Activated CD8-positive, alpha-beta T cell treated with anti-CD3 and anti-CD28 coated beads for 36 hours (primary cell): Measurements from ENCODE around the gene ALOX15B. TPM values are rescaled to one million over a fixed set of nuclear protein-coding genes. Genes with fewer than 3 reads are reported as not detected.

Experiments used
- ATAC-seq: fragments of 200-7000 bp; cut with Tn5 transposase; one replicate; pipeline ENCODE4 v1.10.0; 2021; ENCODE audit warnings: mild to moderate bottlenecking, moderate library complexity
- CTCF ChIA-PET: fragments of 350-600 bp; sonication (Branson Sonifier 250); formaldehyde crosslinking; loops from one replicate; lab custom pipeline; 2021; ENCODE audit warnings: antibody characterized with exemption; lab: Charles Lee
- POLR2A ChIA-PET: fragments of 350-600 bp; sonication (Branson Sonifier 250); formaldehyde crosslinking; loops from one replicate; lab custom pipeline; 2021; ENCODE audit warnings: antibody characterized with exemption; lab: Charles Lee
- DNase-seq: peaks from one replicate; pipeline ENCODE4 v3.0.0-alpha.2; 2020
- H3K27ac Mint-ChIP-seq: one replicate; pipeline ENCODE4 v1.8.0; 2021; ENCODE audit warnings: mild to moderate bottlenecking, mixed read lengths
- H3K27me3 Mint-ChIP-seq: one replicate; pipeline ENCODE4 v1.8.0; 2021; ENCODE audit warnings: mixed read lengths
- H3K36me3 Mint-ChIP-seq: one replicate; pipeline ENCODE4 v1.8.0; 2021; ENCODE audit warnings: low read depth, mixed read lengths
- H3K4me1 Mint-ChIP-seq: one replicate; pipeline ENCODE4 v1.8.0; 2021; ENCODE audit warnings: low read depth, mixed read lengths
- H3K4me3 Mint-ChIP-seq: one replicate; pipeline ENCODE4 v1.8.0; 2021; ENCODE audit warnings: mild to moderate bottlenecking, moderate library complexity, mixed read lengths
- H3K9me3 Mint-ChIP-seq: one replicate; pipeline ENCODE4 v1.8.0; 2021; ENCODE audit warnings: mixed read lengths
- intact Hi-C: fragments of 100-400 bp; cut with micrococcal nuclease; formaldehyde crosslinking; loops from one replicate; pipeline ENCODE4 v1.10.0; 2022
- total RNA-seq, 2 experiments: library from RNA; stranded (reverse); gene quantifications; one replicate each; pipeline ENCODE4 v1.2.3, GENCODE V29; 2021
- TF ChIP-seq, protein P1 (sequence below): fragments of 200-600 bp; IDR thresholded peaks from one replicate; pipeline ENCODE4 v1.8.0; 2022; ENCODE audit warnings: antibody characterized with exemption, mild to moderate bottlenecking

ALOX15B gene
- total RNA-seq, 2 experiments from 2014 or later, result 0.16 TPM; not detected in 1

DNA sequence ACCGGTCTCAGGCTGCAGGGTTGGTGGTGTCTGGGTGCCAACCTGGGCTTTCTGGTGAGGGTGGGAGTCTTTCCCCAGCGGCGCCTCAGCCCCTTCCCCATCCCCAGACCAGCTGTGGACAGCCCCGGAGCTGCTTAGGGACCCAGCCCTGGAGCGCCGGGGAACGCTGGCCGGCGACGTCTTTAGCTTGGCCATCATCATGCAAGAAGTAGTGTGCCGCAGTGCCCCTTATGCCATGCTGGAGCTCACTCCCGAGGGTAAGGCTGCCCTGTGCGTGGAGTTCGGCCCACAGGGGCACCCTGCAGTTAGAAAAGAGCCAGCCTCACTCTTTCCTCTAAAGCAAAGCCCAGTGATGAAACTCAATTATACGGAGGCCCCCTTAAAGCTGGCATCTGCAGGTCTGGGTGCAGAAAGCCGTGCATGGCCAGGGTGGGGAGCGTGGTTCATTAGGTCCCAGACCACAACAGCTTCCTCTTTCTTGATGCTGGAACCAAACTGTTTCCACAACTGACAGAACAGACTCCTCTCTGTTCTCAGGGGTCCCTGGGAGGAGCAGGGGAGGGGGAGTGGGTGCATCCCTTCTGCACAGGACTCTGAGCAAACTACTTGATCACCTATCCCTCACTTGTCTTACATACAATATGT, 25.7 kb upstream of the ALOX15B start:
- no peak overlapping the region for H3K27ac Mint-ChIP-seq
- TF ChIP-seq, protein P1, sequence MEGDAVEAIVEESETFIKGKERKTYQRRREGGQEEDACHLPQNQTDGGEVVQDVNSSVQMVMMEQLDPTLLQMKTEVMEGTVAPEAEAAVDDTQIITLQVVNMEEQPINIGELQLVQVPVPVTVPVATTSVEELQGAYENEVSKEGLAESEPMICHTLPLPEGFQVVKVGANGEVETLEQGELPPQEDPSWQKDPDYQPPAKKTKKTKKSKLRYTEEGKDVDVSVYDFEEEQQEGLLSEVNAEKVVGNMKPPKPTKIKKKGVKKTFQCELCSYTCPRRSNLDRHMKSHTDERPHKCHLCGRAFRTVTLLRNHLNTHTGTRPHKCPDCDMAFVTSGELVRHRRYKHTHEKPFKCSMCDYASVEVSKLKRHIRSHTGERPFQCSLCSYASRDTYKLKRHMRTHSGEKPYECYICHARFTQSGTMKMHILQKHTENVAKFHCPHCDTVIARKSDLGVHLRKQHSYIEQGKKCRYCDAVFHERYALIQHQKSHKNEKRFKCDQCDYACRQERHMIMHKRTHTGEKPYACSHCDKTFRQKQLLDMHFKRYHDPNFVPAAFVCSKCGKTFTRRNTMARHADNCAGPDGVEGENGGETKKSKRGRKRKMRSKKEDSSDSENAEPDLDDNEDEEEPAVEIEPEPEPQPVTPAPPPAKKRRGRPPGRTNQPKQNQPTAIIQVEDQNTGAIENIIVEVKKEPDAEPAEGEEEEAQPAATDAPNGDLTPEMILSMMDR, result no peak
- H3K27me3 Mint-ChIP-seq, result peaks cover 7% of the 10 kb centered on the region
- intact Hi-C loops, result no loop called here
- no peak overlapping the region for H3K4me3 Mint-ChIP-seq
- no peaks in the 10 kb centered on the region for H3K9me3 Mint-ChIP-seq
- ChIA-PET CTCF (interaction anchor here (1.1 to 7.1 kb wide), 2 partner anchors 16 to 28 kb away, joined by 3 to 65 read pairs; no protein-coding TSS in a partner anchor), POLR2A (interaction anchor here (0.9 kb wide), 1 partner anchor 12 kb away, joined by 3 read pairs; no protein-coding TSS in a partner anchor)
- H3K4me1 Mint-ChIP-seq, result peaks cover 5% of the 10 kb centered on the region
- no peak for DNase-seq
- no peak for ATAC-seq
- H3K36me3 Mint-ChIP-seq, result no peaks in the 10 kb centered on the region

DNA sequence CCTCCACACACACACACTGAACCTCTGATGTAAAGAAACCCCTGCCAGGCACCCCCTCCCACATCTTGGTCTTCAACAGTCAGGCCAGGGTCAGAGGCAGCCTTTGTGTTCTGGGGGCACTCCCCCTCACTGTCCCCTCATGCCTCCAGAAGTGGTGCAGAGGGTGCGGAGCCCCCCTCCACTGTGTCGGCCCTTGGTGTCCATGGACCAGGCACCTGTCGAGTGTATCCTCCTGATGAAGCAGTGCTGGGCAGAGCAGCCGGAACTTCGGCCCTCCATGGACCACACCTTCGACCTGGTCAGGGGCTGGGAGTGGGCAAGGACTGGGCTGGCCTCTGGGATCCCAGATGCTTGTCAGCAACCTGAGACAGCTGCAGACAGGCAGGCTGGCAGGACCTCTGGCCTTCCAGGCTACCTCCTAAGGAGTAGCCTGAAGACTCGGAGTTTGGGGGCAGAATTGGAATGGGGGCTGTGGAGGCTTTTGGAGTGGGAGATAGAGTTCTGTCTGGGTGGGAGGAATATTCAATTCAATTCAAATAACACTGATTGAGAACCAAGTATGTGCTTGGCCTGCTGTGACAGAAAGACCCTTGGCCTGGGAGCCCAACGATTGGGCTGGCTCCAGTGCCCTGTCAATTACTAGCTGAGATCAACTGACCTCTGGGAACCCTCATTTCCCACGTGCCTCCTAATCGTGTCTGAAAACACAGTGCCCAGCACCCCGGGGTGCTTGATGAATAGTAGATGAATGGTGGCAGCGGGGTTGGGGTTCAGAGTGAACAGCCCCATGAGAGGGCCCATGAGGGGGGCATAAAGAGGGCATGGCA, 24.9 kb upstream of the ALOX15B start:
- no peak overlapping the region for H3K27ac Mint-ChIP-seq
- no peak overlapping the region for H3K4me3 Mint-ChIP-seq
- ChIA-PET CTCF (interaction anchor here (1.4 to 7.1 kb wide), 2 partner anchors 10 to 27 kb away, joined by 4 to 65 read pairs; no protein-coding TSS in a partner anchor), POLR2A (interaction anchor here (0.6 to 1.0 kb wide), 3 partner anchors 11 to 327 kb away, joined by 3 read pairs; no protein-coding TSS in a partner anchor)
- DNase-seq (no peak), ATAC-seq (no peak)
- H3K27me3 Mint-ChIP-seq, result peaks cover 8% of the 10 kb centered on the region
- no peaks in the 10 kb centered on the region for H3K9me3 Mint-ChIP-seq
- intact Hi-C loops, result no loop called here
- no peaks in the 10 kb centered on the region for H3K36me3 Mint-ChIP-seq
- H3K4me1 Mint-ChIP-seq, result peaks cover 9% of the 10 kb centered on the region
- TF ChIP-seq, protein P1, result no peak

DNA sequence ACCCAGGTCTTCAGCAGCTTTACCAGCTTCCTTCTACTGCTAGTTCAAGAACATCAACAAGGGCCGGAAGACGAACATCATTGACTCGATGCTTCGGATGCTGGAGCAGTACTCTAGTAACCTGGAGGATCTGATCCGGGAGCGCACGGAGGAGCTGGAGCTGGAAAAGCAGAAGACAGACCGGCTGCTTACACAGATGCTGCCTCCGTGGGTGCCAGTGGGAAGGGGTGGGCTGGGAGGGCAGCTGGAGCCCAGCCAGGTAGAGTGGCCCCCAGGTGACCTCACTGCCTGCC, 24.4 kb upstream of the ALOX15B start:
- ChIA-PET CTCF (interaction anchor here (1.4 to 7.1 kb wide), 2 partner anchors 10 to 26 kb away, joined by 4 to 65 read pairs; no protein-coding TSS in a partner anchor), POLR2A (interaction anchor here (0.6 to 1.0 kb wide), 3 partner anchors 11 to 328 kb away, joined by 3 read pairs; no protein-coding TSS in a partner anchor)
- TF ChIP-seq, protein P1, result no peak

GRCh38 chr17:8015236-8015956, 23.5 kb upstream of the ALOX15B start:
- TF ChIP-seq, protein P1, result no peak
- POLR2A ChIA-PET, result interaction anchor here (0.7 to 1.0 kb wide), 3 partner anchors 10 to 112 kb away, joined by 3 to 4 read pairs (median 3); no protein-coding TSS in a partner anchor
- Mint-ChIP-seq H3K9me3 (no peaks in the 10 kb centered on the region), H3K27ac (no peak overlapping the region), H3K27me3 (peaks cover 10% of the 10 kb centered on the region), H3K36me3 (no peaks in the 10 kb centered on the region), H3K4me1 (peaks cover 11% of the 10 kb centered on the region), H3K4me3 (no peak overlapping the region)
- intact Hi-C loops, result loop anchor here (5.0 kb wide), 1 partner anchor 42 kb away; no protein-coding TSS in a partner anchor
- DNase-seq (no peak), ATAC-seq (no peak)
- CTCF ChIA-PET, result interaction anchor here (0.6 to 7.1 kb wide), 8 partner anchors 11 to 118 kb away, joined by 3 to 65 read pairs (median 4); no protein-coding TSS in a partner anchor

More for the DNA sequence above, 24.4 kb upstream of the ALOX15B start:
- intact Hi-C loops, result no loop called here
- ATAC-seq, result no peak
- Mint-ChIP-seq H3K4me1 (peaks cover 10% of the 10 kb centered on the region), H3K9me3 (no peaks in the 10 kb centered on the region), H3K36me3 (no peaks in the 10 kb centered on the region), H3K27me3 (peaks cover 9% of the 10 kb centered on the region), H3K27ac (no peak overlapping the region), H3K4me3 (no peak overlapping the region)
- DNase-seq, result no peak
